Left ventricle myocardium inferior (tissue), 1 donor: ENCODE data around the gene NHLRC4. TPM values are rescaled to one million over a fixed set of nuclear protein-coding genes. Genes with fewer than 3 reads are reported as not detected.

Source experiments
- DNase-seq: peaks from one replicate; pipeline ENCODE4 v3.0.0-alpha.2; 2020
- H3K27ac ChIP-seq: fragments of 200-600 bp; replicated peaks from 2 replicates; pipeline ENCODE4 v1.8.0; 2021
- H3K27me3 ChIP-seq: fragments of 200-600 bp; 2 replicates; pipeline ENCODE4 v1.8.0; 2021; ENCODE audit warnings: low read depth
- H3K36me3 ChIP-seq: fragments of 200-600 bp; 2 replicates; pipeline ENCODE4 v1.8.0; 2021
- H3K4me1 ChIP-seq: fragments of 200-600 bp; 2 replicates; pipeline ENCODE4 v1.8.0; 2021
- H3K4me3 ChIP-seq: fragments of 200-600 bp; 2 replicates; pipeline ENCODE4 v1.8.0; 2021; ENCODE audit warnings: mild to moderate bottlenecking, moderate library complexity
- H3K9me3 ChIP-seq: fragments of 200-600 bp; replicated peaks from 2 replicates; pipeline ENCODE4 v1.8.0; 2021
- intact Hi-C: fragments of 100-400 bp; cut with micrococcal nuclease; formaldehyde crosslinking; loops from one replicate; pipeline ENCODE4 v1.11.0; 2022
- total RNA-seq: library from RNA; stranded (reverse); fragmentation: NEBNext Ultra II Directional; extraction: Animal tissue kit (Norgen Biotek cat#: 25700); gene quantifications from one replicate; pipeline ENCODE4 v1.2.1, GENCODE V29; 2021
- TF ChIP-seq, protein P1 (sequence below): fragments of 200-600 bp; IDR thresholded peaks from 2 replicates; pipeline ENCODE4 v1.8.0; 2021; ENCODE audit warnings: antibody characterized with exemption, mild to moderate bottlenecking, borderline replicate concordance
- donor health status: DM: no; HTN: yes; CAD: no; lungs with severe emphysema.

The NHLRC4 gene
- total RNA-seq, 1 donor from 2014 or later = 0.11 TPM

DNA sequence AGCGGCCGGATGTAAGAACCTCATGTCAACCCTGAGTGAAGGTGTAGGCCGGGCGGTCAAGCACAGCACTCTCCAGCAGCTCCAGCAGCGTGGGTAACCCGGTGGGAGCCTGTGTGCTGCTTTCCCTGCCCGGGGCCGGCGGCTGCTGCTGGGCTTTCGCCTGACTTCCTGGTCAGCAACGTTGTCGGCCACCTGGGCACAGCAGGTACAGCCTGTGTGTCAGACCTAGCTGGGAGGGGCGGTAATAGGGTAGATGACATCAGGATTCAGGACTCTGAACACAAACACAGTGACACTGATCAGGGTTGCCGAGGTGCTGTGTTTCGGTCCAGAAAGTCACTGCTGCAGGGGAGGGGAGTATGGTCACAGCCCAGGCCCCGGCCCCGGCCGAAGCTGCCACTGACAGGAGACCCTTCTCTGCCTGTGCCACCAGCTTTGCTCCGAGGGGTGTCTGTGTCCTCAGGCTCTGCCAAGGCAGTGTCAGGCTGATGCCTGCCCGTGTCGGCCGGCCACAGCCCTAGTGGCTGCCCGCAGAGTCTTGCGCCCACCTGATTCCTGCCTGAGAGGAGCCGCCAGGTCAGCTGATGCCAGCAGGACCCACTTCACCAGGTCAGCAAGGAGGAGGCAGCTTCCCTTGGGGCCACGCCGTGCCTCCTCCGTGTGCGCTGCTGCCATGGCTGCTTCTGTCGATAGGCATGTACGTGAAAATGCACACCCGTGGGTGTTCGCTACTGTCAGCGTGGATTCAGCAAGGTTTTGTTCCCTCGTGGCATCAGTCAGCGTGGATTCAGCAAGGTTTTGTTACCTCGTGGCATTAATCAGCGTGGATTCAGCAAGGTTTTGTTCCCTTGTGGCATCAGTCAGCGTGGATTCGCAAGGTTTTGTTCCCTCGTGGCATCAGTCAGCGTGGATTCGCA is 32.3 kb downstream of the NHLRC4 start:
- no peak overlapping the region for H3K4me3 ChIP-seq
- no peaks in the 10 kb centered on the region for H3K4me1 ChIP-seq
- no peaks in the 10 kb centered on the region for H3K9me3 ChIP-seq
- H3K27ac ChIP-seq = no peak overlapping the region
- intact Hi-C loops = no loop called here
- H3K27me3 ChIP-seq = no peaks in the 10 kb centered on the region
- TF ChIP-seq, protein P1, sequence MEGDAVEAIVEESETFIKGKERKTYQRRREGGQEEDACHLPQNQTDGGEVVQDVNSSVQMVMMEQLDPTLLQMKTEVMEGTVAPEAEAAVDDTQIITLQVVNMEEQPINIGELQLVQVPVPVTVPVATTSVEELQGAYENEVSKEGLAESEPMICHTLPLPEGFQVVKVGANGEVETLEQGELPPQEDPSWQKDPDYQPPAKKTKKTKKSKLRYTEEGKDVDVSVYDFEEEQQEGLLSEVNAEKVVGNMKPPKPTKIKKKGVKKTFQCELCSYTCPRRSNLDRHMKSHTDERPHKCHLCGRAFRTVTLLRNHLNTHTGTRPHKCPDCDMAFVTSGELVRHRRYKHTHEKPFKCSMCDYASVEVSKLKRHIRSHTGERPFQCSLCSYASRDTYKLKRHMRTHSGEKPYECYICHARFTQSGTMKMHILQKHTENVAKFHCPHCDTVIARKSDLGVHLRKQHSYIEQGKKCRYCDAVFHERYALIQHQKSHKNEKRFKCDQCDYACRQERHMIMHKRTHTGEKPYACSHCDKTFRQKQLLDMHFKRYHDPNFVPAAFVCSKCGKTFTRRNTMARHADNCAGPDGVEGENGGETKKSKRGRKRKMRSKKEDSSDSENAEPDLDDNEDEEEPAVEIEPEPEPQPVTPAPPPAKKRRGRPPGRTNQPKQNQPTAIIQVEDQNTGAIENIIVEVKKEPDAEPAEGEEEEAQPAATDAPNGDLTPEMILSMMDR = no peak
- no peak for DNase-seq
- peaks cover 8% of the 10 kb centered on the region for H3K36me3 ChIP-seq

DNA sequence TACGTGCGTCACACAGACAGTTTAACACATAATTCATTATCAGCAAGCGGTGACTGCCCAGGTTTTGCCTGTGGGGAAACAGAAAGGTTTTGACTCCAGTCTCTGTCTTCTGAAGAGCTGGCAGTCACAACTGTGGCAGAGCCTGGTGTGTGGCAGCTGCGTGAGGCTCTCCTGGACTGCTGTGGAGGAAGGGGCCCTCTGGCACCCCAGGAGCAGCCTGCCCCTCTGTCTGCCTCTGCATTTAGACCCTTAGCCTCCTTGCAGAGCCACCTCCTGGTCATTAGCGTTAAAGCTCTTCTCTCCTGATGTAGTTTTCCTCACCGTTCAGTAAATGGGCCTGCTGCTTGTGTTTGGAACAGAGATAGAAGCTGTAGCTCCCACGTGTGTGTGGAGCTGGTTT is 34.0 kb downstream of the NHLRC4 start:
- Histone ChIP-seq H3K4me1 (no peaks in the 10 kb centered on the region), H3K27ac (no peak overlapping the region), H3K36me3 (peaks cover 8% of the 10 kb centered on the region), H3K9me3 (peaks cover 6% of the 10 kb centered on the region), H3K27me3 (no peaks in the 10 kb centered on the region), H3K4me3 (no peak overlapping the region)
- DNase-seq = no peak
- intact Hi-C loops = no loop called here
- TF ChIP-seq, protein P1 = no peak

DNA sequence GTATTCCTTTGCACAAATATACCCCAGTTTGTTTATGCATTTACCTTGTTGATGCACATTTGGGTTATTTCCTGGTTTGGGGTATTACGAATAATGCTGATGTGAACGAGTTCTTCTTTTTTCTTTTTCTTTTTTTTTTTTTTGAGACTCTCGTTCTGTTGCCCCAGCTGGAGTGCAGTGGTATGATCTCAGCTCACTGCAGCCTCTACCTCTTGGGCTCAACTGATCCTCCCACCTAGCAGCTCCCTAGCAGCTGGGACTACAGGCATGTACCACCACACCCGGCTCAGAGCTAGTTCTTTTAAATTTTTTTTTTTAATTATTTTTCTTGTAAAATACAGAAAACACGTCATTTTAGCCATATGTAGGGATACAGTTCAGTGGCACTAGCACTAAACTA is 37.1 kb downstream of the NHLRC4 start:
- Histone ChIP-seq H3K27me3 (no peaks in the 10 kb centered on the region), H3K4me1 (no peaks in the 10 kb centered on the region), H3K27ac (no peak overlapping the region), H3K4me3 (no peak overlapping the region), H3K9me3 (peaks cover 6% of the 10 kb centered on the region), H3K36me3 (no peaks in the 10 kb centered on the region)
- intact Hi-C loops = no loop called here
- TF ChIP-seq, protein P1 = no peak
- no peak for DNase-seq

DNA sequence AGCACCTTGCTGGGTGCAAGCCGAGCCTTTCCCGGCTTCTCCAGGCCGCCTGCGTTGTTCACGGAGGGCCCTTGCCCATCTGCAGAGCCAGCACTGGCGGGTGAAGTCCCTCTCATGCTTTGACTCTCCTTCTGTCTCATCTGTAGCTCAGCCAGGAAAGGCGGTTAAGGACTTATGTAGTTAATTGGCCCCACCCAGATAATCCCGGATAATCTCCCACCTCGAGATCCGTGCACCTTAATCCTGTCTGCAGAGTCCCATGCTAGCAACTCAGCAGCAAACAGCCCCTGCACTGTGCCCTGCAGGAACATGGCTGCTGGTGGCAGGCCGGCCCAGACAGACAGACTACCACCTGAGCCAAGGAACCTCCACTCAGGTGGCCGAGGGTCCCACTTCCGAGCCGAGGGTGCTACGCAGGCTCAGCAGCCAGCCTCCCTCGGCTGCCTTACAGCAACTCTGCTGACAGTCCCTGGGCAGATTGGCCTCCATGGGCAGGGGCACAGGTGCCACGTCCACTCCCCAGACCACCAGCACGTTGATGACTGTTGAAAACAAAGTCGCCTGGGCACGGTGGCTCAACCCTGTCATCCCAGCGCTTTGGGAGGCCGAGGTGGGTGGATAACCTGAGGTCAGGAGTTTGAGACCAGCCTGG is 40.0 kb downstream of the NHLRC4 start:
- no peak for DNase-seq
- TF ChIP-seq, protein P1 = no peak
- intact Hi-C loops = no loop called here
- Histone ChIP-seq H3K9me3 (peaks cover 6% of the 10 kb centered on the region), H3K4me3 (no peak overlapping the region), H3K36me3 (no peaks in the 10 kb centered on the region), H3K27me3 (no peaks in the 10 kb centered on the region), H3K27ac (no peak overlapping the region), H3K4me1 (peaks cover 3% of the 10 kb centered on the region)

DNA sequence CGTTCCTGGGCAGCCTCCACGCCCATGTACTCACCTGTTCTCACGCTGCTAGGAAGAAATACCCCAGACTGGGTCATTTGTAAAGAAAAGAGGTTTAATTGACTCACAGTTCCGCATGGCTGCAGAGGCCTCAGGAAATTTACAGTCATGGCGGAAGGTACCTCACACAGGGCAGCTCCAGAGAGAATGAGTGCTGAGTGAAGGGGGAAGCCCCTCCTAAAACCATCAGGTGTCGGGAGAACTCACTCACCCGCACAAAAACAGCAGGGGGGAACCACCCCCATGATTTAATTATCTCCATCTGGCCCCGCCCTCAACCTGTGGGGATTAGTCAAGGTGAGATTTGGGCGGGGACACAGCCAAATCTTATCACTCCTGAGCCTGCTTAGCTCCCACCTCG is 41.2 kb downstream of the NHLRC4 start:
- no peaks in the 10 kb centered on the region for H3K27me3 ChIP-seq
- no peak overlapping the region for H3K4me3 ChIP-seq
- TF ChIP-seq, protein P1 = no peak
- H3K36me3 ChIP-seq = no peaks in the 10 kb centered on the region
- H3K27ac ChIP-seq = no peak overlapping the region
- peaks cover 3% of the 10 kb centered on the region for H3K4me1 ChIP-seq
- DNase-seq = no peak
- peaks cover 6% of the 10 kb centered on the region for H3K9me3 ChIP-seq
- intact Hi-C loops = no loop called here
